Stomach (tissue), 9 donors: ENCODE results near the gene TRH. TPM values are rescaled to one million over a fixed set of nuclear protein-coding genes. Genes with fewer than 3 reads are reported as not detected.

ENCODE experiments used
- DNase-seq, 2 donors: peaks; one replicate each; pipeline versions ENCODE4 v3.0.0 to v3.0.0-alpha.2; 2013 to 2019
- H3K27ac ChIP-seq, 5 donors: fragments of 200-600 bp in 4 of 5; sonication (generic) in 4 of 5; one replicate each; pipeline ENCODE4 v1.5.1; 2013 to 2019; ENCODE audit warnings: mild to moderate bottlenecking in 1 of 5, moderate library complexity in 1 of 5
- H3K27me3 ChIP-seq, 3 donors: fragments of 200-600 bp; sonication (generic); one replicate each; pipeline ENCODE4 v1.5.1; 2017 to 2019; ENCODE audit warnings: mixed run types in 1 of 3
- H3K36me3 ChIP-seq, 4 donors: fragments of 200-600 bp; sonication (generic); 1 replicate in 3 of 4; 2 replicates in 1 of 4; pipeline ENCODE4 v1.5.1; 2016 to 2019
- H3K4me1 ChIP-seq, 4 donors: fragments of 200-600 bp; sonication (generic); one replicate each; pipeline ENCODE4 v1.5.1; 2016 to 2019
- H3K4me3 ChIP-seq, 4 donors: fragments of 200-600 bp; sonication (generic) in 3 of 4; one replicate each; pipeline ENCODE4 v1.5.1; 2016 to 2019; ENCODE audit warnings: mild to moderate bottlenecking in 1 of 4
- H3K9me3 ChIP-seq, 4 donors: fragments of 200-600 bp; sonication (generic); one replicate each; pipeline ENCODE4 v1.5.1; 2016 to 2019
- CTCF ChIP-seq, 7 experiments: fragments of 450-650 bp in 4 of 7; fragments of 200-600 bp in 3 of 7; sonication (generic) in 3 of 7; IDR thresholded peaks; one replicate each; pipeline ENCODE4 v1.5.1; 2016 to 2019; ENCODE audit warnings: antibody characterized with exemption in 7 of 7, control low read depth in 2 of 7, mild to moderate bottlenecking in 1 of 7
- EP300 ChIP-seq: sonication (generic); formaldehyde crosslinking; IDR thresholded peaks from one replicate; pipeline ENCODE4 v1.6.1; 2017; ENCODE audit warnings: antibody characterized with exemption
- POLR2A ChIP-seq, 4 donors: fragments of 450-650 bp; IDR thresholded peaks; one replicate each; pipeline ENCODE4 v1.6.1; 2016; ENCODE audit warnings: antibody characterized with exemption in 4 of 4, control low read depth in 2 of 4, mild to moderate bottlenecking in 1 of 4, moderate library complexity in 1 of 4
- POLR2AphosphoS5 ChIP-seq, 3 donors: sonication (generic); formaldehyde crosslinking; IDR thresholded peaks; one replicate each; pipeline ENCODE4 v1.6.1; 2016; ENCODE audit warnings: antibody characterized with exemption in 3 of 3
- WGBS, 5 donors: extraction: QIAGEN DNeasy Blood & Tissue Kit in 3 of 5; methylation state at CpG; one replicate each; pipeline versions ENCODE4 v1.1.5 to v1.1.7; 2013 to 2018; 5-methylcytosine and 5-hydroxymethylcytosine counted together
- intact Hi-C: fragments of 100-400 bp; cut with DNase I; formaldehyde crosslinking; loops from one replicate; pipeline ENCODE4 v1.15.1; 2023; ENCODE audit warnings: low total_unique reads
- polyA plus RNA-seq, 3 donors: library from polyadenylated mRNA; stranded (reverse); fragments of 200-250 nt; gene quantifications; one replicate each; pipeline ENCODE4 v1.2.3, GENCODE V29; 2013
- total RNA-seq, 5 donors: library from RNA; depleted of rRNA; stranded (reverse); fragments of >200 nt; gene quantifications; one replicate each; pipeline versions ENCODE4 v1.1.0 to v1.2.3, GENCODE V29; 2014 to 2016
- donor health status: healthy with polysubstance abuse.
- donor health status: Bipolar disorder and iron deficiency.
- donor health status: healthy.

TRH gene
- total and polyA plus RNA-seq, 8 donors, result 0.37 TPM; not detected in 7

- TF ChIP-seq EP300 (no peak), CTCF (IDR thresholded peaks at IDR 0.05) (no peak), POLR2AphosphoS5 (IDR thresholded peaks at IDR 0.05) (no peak), POLR2A (IDR thresholded peaks at IDR 0.05) (no peak)
- DNase-seq, result no peak
- no peaks in the 10 kb centered on the region for H3K9me3 ChIP-seq
- no peaks in the 10 kb centered on the region for H3K36me3 ChIP-seq
- intact Hi-C loops, result no loop called here
- H3K27ac ChIP-seq, result no peak overlapping the region
- WGBS, 5 donors, result 78 to 88% (median 82%) methylated on average over 4 of the region's 4 CpGs
- peaks cover 18 to 20% (median 19%) of the 10 kb centered on the region in 4 donors for H3K4me1 ChIP-seq
- H3K27me3 ChIP-seq, result peaks cover 19 to 72% (median 42%) of the 10 kb centered on the region in 3 donors
- no peak overlapping the region for H3K4me3 ChIP-seq
Observed at GRCh38 chr3:129976286-129976685, 1.8 kb downstream of the TRH start.

GRCh38 chr3:129978123-129978522 lies 3.6 kb downstream of the TRH start:
- H3K9me3 ChIP-seq, result no peaks in the 10 kb centered on the region
- no peaks in the 10 kb centered on the region for H3K36me3 ChIP-seq
- H3K27me3 ChIP-seq, result peaks cover 19 to 72% (median 42%) of the 10 kb centered on the region in 3 donors
- no peak overlapping the region for H3K27ac ChIP-seq
- TF ChIP-seq EP300 (no peak), CTCF (IDR thresholded peaks at IDR 0.05) (no peak), POLR2A (IDR thresholded peaks at IDR 0.05) (no peak), POLR2AphosphoS5 (IDR thresholded peaks at IDR 0.05) (no peak)
- intact Hi-C loops, result no loop called here
- peaks cover 18 to 20% (median 19%) of the 10 kb centered on the region in 4 donors for H3K4me1 ChIP-seq
- 74 to 85% (median 81%) methylated on average over 2 of the region's 2 CpGs for WGBS, 5 donors
- no peak overlapping the region for H3K4me3 ChIP-seq
- no peak for DNase-seq

DNA sequence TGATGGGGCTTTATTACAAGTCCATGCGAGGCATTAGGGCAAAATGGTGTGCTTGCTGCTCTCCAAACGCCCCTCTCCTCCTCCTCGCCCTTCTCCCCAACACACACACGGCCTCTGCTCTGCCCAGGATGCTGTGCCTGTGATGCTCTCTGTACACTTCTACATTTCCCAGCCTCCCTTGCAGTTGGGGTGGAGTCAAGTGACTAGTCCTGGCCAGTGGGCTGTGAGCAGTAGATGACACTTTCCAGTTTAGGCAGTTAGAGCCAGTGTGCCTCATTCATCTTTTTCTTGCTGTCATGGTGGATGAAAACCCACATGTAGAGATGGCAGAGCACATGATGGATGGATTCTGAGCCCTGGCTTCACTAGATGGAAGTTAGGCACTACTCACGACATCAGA lies 5.4 kb downstream of the TRH start:
- Histone ChIP-seq H3K27ac (no peak overlapping the region), H3K27me3 (peaks cover 16 to 55% (median 34%) of the 10 kb centered on the region in 3 donors), H3K4me1 (peaks cover 11 to 13% (median 12%) of the 10 kb centered on the region in 4 donors), H3K9me3 (no peaks in the 10 kb centered on the region), H3K36me3 (no peaks in the 10 kb centered on the region), H3K4me3 (no peak overlapping the region)
- no peak for DNase-seq
- 81 to 96% (median 83%) methylated on average over 5 of the region's 5 CpGs for WGBS, 5 donors
- TF ChIP-seq EP300 (no peak), POLR2A (IDR thresholded peaks at IDR 0.05) (no peak), CTCF (IDR thresholded peaks at IDR 0.05) (no peak), POLR2AphosphoS5 (IDR thresholded peaks at IDR 0.05) (no peak)
- intact Hi-C loops, result no loop called here

- no peak for DNase-seq
- TF ChIP-seq POLR2A (IDR thresholded peaks at IDR 0.05) (no peak), POLR2AphosphoS5 (IDR thresholded peaks at IDR 0.05) (no peak), CTCF (IDR thresholded peaks at IDR 0.05) (no peak), EP300 (no peak)
- intact Hi-C loops, result no loop called here
- Histone ChIP-seq H3K9me3 (no peaks in the 10 kb centered on the region), H3K36me3 (no peaks in the 10 kb centered on the region), H3K4me1 (no peaks in the 10 kb centered on the region), H3K27me3 (peaks cover 0 to 20% (median 7%) of the 10 kb centered on the region in 3 donors), H3K27ac (no peak overlapping the region), H3K4me3 (no peak overlapping the region)
- WGBS, 5 donors, result 74 to 83% (median 83%) methylated on average over 8 of the region's 8 CpGs
Observed at GRCh38 chr3:129983561-129983960, 9.0 kb downstream of the TRH start.
